Measurements from ENCODE around the gene SLC7A9.

GRCh38 chr19:32862173-32862572 lies 7.4 kb downstream of the SLC7A9 start:
- no peak for TF ChIP-seq CTCF (IDR thresholded peaks at IDR 0.05)
- TF ChIP-seq POLR2AphosphoS5 (IDR thresholded peaks at IDR 0.05): no peak
- TF ChIP-seq POLR2A (IDR thresholded peaks at IDR 0.05): no peak
